GM19452 (cell line): Measurements from ENCODE around the gene SLC38A3.
"Not testable (repeated sequence)": the region's sequence is repeated elsewhere in the genome, so short reads cannot be mapped to it uniquely, and the experiment has no call there.

Experiments used
- ATAC-seq: cut with Tn5 transposase; IDR thresholded peaks from one replicate; pipeline ENCODE4 v1.9.1; 2021; ENCODE audit not compliant: unreplicated experiment

The SLC38A3 gene

GRCh38 chr3:50246517-50246954 lies 41.5 kb downstream of the SLC38A3 start:
- ATAC-seq, result peak; percentile 50

- no peak for ATAC-seq
These were observed 43.3 kb downstream of the SLC38A3 start for GRCh38 chr3:50248387-50248786.

- ATAC-seq, result no peak
These were observed 44.4 kb downstream of the SLC38A3 start for GRCh38 chr3:50249457-50249856.

GRCh38 chr3:50250514-50250913 lies 45.4 kb downstream of the SLC38A3 start:
- ATAC-seq, result no peak

- no peak for ATAC-seq
These were observed 46.1 kb downstream of the SLC38A3 start for GRCh38 chr3:50251220-50251619.

GRCh38 chr3:50254577-50255250 lies 49.6 kb downstream of the SLC38A3 start:
- ATAC-seq, result no peak

GRCh38 chr3:50255251-50255615 lies 50.2 kb downstream of the SLC38A3 start:
- ATAC-seq, result no peak

- ATAC-seq, result no peak
These were observed 52.2 kb downstream of the SLC38A3 start for GRCh38 chr3:50256978-50257890.

- no peak for ATAC-seq
These were observed 53.1 kb downstream of the SLC38A3 start for GRCh38 chr3:50258029-50258680.

- no peak for ATAC-seq
These were observed 53.9 kb downstream of the SLC38A3 start for GRCh38 chr3:50258979-50259378.

- ATAC-seq, result peak; percentile 20
These were observed 54.5 kb downstream of the SLC38A3 start for GRCh38 chr3:50259432-50260026.

GRCh38 chr3:50260027-50260941 lies 55.2 kb downstream of the SLC38A3 start:
- peak; percentile 88 for ATAC-seq

GRCh38 chr3:50260942-50261441 lies 55.9 kb downstream of the SLC38A3 start:
- ATAC-seq, result no peak

GRCh38 chr3:50261505-50261904 lies 56.4 kb downstream of the SLC38A3 start:
- ATAC-seq, result no peak

GRCh38 chr3:50262200-50262599 lies 57.1 kb downstream of the SLC38A3 start:
- ATAC-seq, result not testable (repeated sequence)

- ATAC-seq, result no peak
These were observed 57.7 kb downstream of the SLC38A3 start for GRCh38 chr3:50262778-50263177.

- no peak for ATAC-seq
These were observed 58.7 kb downstream of the SLC38A3 start for GRCh38 chr3:50263478-50264382.

- ATAC-seq, result no peak
These were observed 59.4 kb downstream of the SLC38A3 start for GRCh38 chr3:50264383-50264963.
